Body of pancreas (tissue), 4 donors: ENCODE measurements around the gene ZNF804B.

Experiments
- CTCF ChIP-seq, 7 experiments: fragments of 450-650 bp in 4 of 7; fragments of 200-600 bp in 3 of 7; sonication (generic) in 3 of 7; IDR thresholded peaks; one replicate each; pipeline ENCODE4 v1.5.1; 2016 to 2019; ENCODE audit warnings: antibody characterized with exemption in 7 of 7
- POLR2A ChIP-seq, 3 donors: fragments of 450-650 bp; IDR thresholded peaks; one replicate each; pipeline ENCODE4 v1.6.1; 2016; ENCODE audit warnings: antibody characterized with exemption in 3 of 3, mild to moderate bottlenecking in 2 of 3

- TF ChIP-seq CTCF (IDR thresholded peaks at IDR 0.05) (no peak), POLR2A (IDR thresholded peaks at IDR 0.05) (no peak)
These were observed 344.1 kb downstream of the ZNF804B start for GRCh38 chr7:89103564-89103963.
